Iris pigment epithelial cell (primary cell): ENCODE measurements around the gene IL1RAPL2.
A peak's percentile ranks its signal among the peaks of the same experiment; 100 is the strongest.
"Not testable (repeated sequence)": the region's sequence is repeated elsewhere in the genome, so short reads cannot be mapped to it uniquely, and the experiment has no call there.

Experiments
- DNase-seq: peaks from one replicate; pipeline ENCODE4 v3.0.0-alpha.2; 2011; ENCODE audit warnings: low read depth

Gene IL1RAPL2

DNA sequence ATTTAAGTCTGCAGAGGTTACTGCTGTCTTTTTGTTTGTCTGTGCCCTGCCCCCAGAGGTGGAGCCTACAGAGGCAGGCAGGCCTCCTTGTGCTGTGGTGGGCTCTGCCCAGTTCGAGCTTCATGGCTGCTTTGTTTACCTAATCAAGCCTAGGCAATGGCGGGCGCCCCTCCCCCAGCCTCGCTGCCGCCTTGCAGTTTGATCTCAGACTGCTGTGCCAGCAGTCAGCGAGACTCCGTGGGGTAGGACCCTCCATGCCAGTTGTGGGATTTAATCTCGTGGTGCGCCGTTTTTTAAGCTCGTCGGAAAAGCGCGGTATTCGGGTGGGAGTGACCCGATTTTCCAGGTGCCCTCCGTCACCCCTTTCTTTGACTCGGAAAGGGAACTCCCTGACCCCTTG, 111.5 kb downstream of the IL1RAPL2 start:
- not testable (repeated sequence) for DNase-seq

DNA sequence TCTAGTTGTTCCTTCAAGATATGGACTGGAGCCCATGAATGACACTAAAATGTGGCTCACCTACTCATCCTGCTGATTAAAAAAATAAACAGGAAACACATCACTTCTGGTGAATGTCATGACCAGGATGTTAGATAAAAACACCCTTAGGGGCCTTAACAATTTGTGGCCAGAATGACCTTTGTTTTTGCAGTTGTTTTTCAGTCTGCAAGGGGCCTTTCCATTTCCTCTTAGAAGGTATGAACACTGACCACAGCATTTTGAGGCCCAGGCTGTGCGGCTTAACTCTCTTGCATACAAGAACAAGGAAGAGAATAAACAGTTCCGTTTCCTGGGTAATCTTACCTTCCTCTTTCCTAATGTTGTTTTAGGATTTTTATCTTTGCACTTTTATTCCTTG, 113.2 kb downstream of the IL1RAPL2 start:
- peak; percentile 6 for DNase-seq

- no peak for DNase-seq
Measured at GRCh38 chrX:104681214-104681613, 115.2 kb downstream of the IL1RAPL2 start.

- no peak for DNase-seq
Measured at GRCh38 chrX:104684077-104684476, 118.1 kb downstream of the IL1RAPL2 start.

DNA sequence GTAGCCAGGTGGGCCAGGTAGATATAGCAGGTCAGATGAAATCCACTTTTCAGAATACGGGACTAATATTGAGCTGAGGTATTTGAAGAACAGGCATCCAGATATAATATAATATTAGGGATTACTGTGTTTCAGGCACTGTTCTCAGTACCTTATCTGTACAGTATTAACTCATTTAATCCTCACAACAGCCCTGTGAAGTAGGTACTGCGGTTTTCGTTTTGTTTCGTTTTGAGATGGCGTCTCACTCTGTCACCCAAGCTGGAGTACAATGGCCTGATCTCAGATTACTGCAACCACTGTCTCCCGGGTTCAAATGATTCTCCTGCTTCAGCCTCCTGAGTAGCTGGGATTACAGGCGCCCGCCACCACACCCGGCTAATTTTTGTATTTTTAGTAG, 129.6 kb downstream of the IL1RAPL2 start:
- DNase-seq = no peak

GRCh38 chrX:104696667-104697066, 130.7 kb downstream of the IL1RAPL2 start:
- DNase-seq = no peak

DNA sequence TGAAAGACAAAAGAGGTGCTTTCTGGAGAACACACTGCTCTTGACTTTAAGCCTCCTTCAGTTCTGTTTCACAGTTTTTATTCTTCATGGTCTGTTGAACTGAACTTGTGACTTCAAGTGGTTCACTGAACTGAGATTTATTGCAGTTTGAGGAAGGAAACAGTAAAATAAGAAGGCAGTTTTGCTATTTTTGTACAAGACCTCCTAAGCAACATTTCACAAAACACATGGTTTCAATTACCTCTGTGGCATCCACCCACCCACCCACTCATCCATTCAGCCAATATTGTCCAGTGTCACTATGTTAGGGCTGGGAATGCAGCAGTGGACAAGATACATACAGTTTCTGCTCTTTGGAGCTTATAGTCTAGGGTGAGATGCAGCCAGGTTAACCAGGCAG, 131.3 kb downstream of the IL1RAPL2 start:
- DNase-seq = no peak

GRCh38 chrX:104707042-104707441, 141.0 kb downstream of the IL1RAPL2 start:
- DNase-seq = no peak

DNA sequence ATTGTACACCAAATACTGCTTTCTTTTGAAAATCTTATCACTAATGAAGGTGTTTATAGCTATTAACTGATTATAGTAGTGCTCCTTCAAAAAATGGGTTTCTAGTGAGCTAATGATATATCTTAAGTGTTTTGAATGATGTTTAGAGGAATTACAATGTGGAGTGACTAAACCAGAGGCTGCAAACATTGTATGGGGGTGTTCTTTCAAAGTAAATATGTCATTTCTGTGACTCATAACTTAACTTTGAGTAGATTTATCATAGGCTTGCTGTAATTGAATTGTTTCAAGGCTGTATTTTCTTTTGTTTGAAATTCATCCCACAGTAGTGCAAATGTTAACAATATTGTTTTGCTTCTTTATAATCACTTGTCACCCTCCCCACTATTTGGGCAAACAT, 141.6 kb downstream of the IL1RAPL2 start:
- DNase-seq = no peak

- peak; percentile 6 for DNase-seq
Measured at GRCh38 chrX:104712515-104712914, 146.5 kb downstream of the IL1RAPL2 start.

- no peak for DNase-seq
Measured at GRCh38 chrX:104721854-104722253, 155.9 kb downstream of the IL1RAPL2 start.

DNA sequence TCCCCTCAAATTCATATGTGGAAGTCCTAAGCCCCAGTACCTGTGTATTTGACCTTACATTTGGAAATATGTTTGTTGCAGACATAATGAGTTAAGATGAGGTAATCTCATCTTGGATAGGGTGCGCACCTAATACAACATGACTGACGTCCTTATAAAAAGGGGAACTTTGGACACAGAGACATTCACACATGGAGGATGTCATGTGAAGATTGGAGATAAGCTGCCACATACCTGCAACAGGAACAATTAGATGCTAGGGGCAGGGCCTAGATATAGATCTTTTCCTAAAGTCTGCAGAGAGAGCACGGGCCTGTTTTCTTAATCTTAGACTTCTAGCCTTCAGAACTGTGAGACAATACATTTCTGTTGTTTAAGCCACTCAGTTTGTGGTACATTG, 162.5 kb downstream of the IL1RAPL2 start:
- no peak for DNase-seq

DNA sequence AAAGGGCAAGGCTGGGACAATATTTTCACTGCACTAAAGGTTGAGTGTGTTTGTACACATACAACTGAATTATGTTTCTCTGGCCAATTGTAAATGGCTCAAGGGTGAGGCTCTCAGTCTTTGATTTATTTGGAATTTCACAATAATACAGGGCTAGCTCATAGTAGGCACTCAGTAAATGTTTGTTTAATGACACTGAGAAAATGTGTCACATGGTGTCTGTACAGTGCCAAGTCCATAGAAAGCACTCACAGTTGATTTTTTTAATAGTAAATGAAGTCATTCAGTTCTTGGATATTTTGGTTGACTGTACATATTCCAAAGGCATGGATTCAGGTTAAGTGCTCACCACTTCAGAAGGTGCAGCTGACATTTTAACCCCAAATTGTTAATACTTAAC, 176.4 kb downstream of the IL1RAPL2 start:
- no peak for DNase-seq

DNA sequence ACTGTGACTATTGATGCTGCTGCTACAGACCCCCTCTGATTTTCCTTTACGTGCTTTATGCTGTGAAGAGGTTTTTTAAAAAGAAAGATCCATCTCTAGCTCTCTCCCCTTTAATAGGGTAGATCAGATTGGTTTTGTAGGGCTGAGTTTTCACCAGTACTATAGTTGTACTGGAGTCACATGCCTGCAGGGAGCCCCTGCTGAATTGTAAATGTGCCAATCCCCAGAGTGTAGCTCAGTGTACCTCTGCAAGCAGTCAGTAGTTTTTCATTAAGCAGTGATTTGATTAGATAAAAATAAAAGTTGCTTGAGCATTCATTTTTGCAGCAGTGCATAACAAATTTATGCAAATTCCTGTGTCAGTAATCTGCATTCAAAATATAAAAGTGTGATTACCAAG, 179.2 kb downstream of the IL1RAPL2 start:
- DNase-seq = no peak

DNA sequence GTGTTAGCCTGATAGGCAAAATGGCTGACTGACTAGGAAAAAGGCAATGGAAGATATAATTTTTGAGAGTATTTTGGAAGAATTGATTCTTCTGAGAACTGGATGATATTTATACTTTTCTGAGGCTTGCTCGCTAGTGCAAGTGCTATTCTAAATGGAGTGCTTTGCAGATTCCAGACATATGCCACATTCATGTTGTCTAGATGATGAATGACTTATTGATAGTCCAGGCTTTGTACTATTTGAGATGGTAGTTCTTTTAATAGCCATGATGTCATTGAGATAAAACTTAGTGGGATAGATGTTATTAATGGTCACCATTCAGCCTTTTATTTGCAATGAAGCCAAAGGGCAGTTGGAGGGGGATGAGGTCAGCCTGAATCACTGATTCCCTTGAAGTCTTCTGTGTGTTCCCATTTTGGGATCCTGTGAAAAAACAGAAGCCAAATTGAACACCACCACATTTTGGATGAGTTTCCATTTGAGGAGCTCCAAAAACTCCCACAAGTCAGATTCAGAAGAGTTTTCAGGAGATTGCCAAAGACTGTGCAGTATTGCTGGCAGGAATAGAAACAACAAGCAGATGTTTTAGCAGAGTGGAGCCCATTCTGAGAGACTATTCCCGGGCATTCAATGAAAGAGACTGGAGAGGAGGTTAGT, 184.1 kb downstream of the IL1RAPL2 start:
- DNase-seq = no peak

GRCh38 chrX:104762641-104763040, 196.6 kb downstream of the IL1RAPL2 start:
- no peak for DNase-seq

GRCh38 chrX:104789784-104790183, 223.8 kb downstream of the IL1RAPL2 start:
- DNase-seq = no peak

DNA sequence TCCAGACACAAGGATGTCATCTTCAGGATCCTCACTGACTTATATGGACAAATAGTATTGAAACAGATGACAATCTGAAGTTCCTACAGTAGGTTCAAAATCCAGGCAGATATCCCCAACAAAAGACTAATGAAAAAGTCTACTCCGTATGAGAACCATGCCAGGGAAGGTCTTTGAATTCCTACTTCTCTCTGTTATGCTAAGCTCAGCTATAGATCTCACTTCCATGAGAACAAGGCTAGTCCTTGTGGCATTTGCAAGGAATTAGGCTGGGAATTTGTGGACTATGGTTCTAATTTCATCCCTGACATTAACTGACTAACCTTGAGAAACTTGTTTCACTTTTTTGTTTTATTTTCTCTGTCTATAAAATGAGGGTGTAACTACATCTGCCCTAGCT, 229.8 kb downstream of the IL1RAPL2 start:
- DNase-seq = no peak

GRCh38 chrX:104803219-104803618, 237.2 kb downstream of the IL1RAPL2 start:
- DNase-seq = no peak

DNA sequence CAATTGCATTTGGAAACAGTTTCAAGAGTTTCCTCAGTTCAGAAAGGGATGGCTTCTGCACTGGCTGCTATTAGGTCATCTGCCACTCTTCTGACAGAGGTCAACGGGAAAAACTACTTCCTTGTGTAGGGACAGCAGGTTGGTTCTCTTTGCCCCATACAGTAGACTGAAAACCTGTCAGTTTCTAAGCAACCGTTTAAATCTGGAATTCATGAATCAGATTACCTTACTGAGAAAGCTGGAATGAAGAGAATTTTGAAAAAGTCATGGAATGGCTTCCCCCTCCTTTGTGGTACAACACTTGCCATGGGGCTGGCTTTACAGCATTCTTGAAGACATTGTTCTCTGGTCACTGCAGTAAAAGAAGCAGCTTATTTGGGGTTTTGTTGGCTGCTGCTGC, 240.3 kb downstream of the IL1RAPL2 start:
- no peak for DNase-seq

DNA sequence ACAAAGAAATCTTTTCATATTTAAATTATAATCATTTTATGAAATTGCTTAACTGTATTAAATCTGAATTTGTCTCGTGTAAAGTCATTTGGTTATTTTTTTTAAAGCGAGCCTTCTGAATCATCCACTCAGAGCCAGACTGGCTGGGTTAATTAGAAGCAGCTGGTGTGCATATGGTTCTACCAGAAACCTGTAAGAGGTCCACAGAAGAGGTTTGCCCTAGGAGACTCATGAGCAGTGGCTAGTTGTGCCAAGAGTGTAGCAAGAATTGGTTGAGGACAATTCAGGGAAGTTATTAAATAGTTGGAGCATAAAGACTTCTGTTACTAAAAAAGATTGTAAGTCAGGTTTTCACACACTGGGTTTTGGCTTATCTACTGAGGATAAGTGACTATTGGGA, 267.4 kb downstream of the IL1RAPL2 start:
- no peak for DNase-seq

GRCh38 chrX:104842646-104843045, 276.6 kb downstream of the IL1RAPL2 start:
- no peak for DNase-seq

- DNase-seq = no peak
Measured at GRCh38 chrX:104852241-104852640, 286.2 kb downstream of the IL1RAPL2 start.

GRCh38 chrX:104854188-104854587, 288.2 kb downstream of the IL1RAPL2 start:
- peak; percentile 17 for DNase-seq
